Esophagus muscularis mucosa (tissue), 4 donors: ENCODE measurements around the gene SSBP2.

ENCODE experiments used
- CTCF ChIP-seq, 3 experiments: fragments of 200-600 bp in 2 of 3; fragments of 450-650 bp in 1 of 3; sonication (generic) in 2 of 3; IDR thresholded peaks; one replicate each; pipeline ENCODE4 v1.5.1; 2017 to 2019; ENCODE audit warnings: antibody characterized with exemption in 3 of 3, mild to moderate bottlenecking in 2 of 3, moderate library complexity in 1 of 3
- EP300 ChIP-seq: sonication (generic); formaldehyde crosslinking; IDR thresholded peaks from one replicate; pipeline ENCODE4 v1.6.1; 2017; ENCODE audit warnings: antibody characterized with exemption
- POLR2AphosphoS5 ChIP-seq, 2 donors: sonication (generic); formaldehyde crosslinking; IDR thresholded peaks; one replicate each; pipeline ENCODE4 v1.6.1; 2017; ENCODE audit warnings: antibody characterized with exemption in 2 of 2

GRCh38 chr5:81608976-81609375 is 141.9 kb downstream of the SSBP2 start:
- no peak for TF ChIP-seq EP300
- no peak for TF ChIP-seq CTCF (IDR thresholded peaks at IDR 0.05)
- no peak for TF ChIP-seq POLR2AphosphoS5 (IDR thresholded peaks at IDR 0.05)
